Amniotic epithelial cell (primary cell): Measurements from ENCODE around the gene NHLRC2.
"Not testable (repeated sequence)": the region's sequence is repeated elsewhere in the genome, so short reads cannot be mapped to it uniquely, and the experiment has no call there.

Experiments used
- DNase-seq: peaks from one replicate; pipeline ENCODE4 v3.0.0-alpha.2; 2010; ENCODE audit warnings: low read depth

The NHLRC2 gene

GRCh38 chr10:113854013-113854760 is at the start of gene NHLRC2, which contains the start of gene DCLRE1A:
TSS of gene NHLRC2 (plus strand) at chr10:113854661. CDS start at chr10:113854873, 212 bp downstream.
TSS of gene DCLRE1A (minus strand) at chr10:113854082. CDS start at chr10:113853182, 900 bp downstream.
- DNase-seq, result peak; percentile 74

GRCh38 chr10:113806503-113806902 is 48.0 kb upstream of the NHLRC2 start:
- no peak for DNase-seq

GRCh38 chr10:113808168-113808567 is 46.3 kb upstream of the NHLRC2 start:
- no peak for DNase-seq

GRCh38 chr10:113814700-113815099 is 39.8 kb upstream of the NHLRC2 start:
- not testable (repeated sequence) for DNase-seq

GRCh38 chr10:113819989-113820388 is 34.5 kb upstream of the NHLRC2 start:
- no peak for DNase-seq

GRCh38 chr10:113820507-113820906 is 34.0 kb upstream of the NHLRC2 start:
- DNase-seq, result no peak

GRCh38 chr10:113821306-113821705 is 33.2 kb upstream of the NHLRC2 start:
- DNase-seq, result not testable (repeated sequence)

- DNase-seq, result no peak
Measured at GRCh38 chr10:113822174-113822573, 32.3 kb upstream of the NHLRC2 start.

- no peak for DNase-seq
Measured at GRCh38 chr10:113823389-113823788, 31.1 kb upstream of the NHLRC2 start.

- DNase-seq, result no peak
Measured at GRCh38 chr10:113825791-113826190, 28.7 kb upstream of the NHLRC2 start.

GRCh38 chr10:113828567-113828966 is 25.9 kb upstream of the NHLRC2 start:
- not testable (repeated sequence) for DNase-seq

- no peak for DNase-seq
Measured at GRCh38 chr10:113842171-113842570, 12.3 kb upstream of the NHLRC2 start.

GRCh38 chr10:113843972-113844485 is 10.4 kb upstream of the NHLRC2 start:
- DNase-seq, result no peak

- DNase-seq, result no peak
Measured at GRCh38 chr10:113846036-113846435, 8.4 kb upstream of the NHLRC2 start.

GRCh38 chr10:113849140-113849803 is 5.2 kb upstream of the NHLRC2 start:
- no peak for DNase-seq

- DNase-seq, result no peak
Measured at GRCh38 chr10:113849946-113850345, 4.5 kb upstream of the NHLRC2 start.

- DNase-seq, result no peak
Measured at GRCh38 chr10:113853578-113854012, 866 bp upstream of the NHLRC2 start.

- peak; percentile 37 for DNase-seq
Measured at GRCh38 chr10:113854761-113855588, 514 bp downstream of the NHLRC2 start.

- DNase-seq, result no peak
Measured at GRCh38 chr10:113856563-113856962, 2.1 kb downstream of the NHLRC2 start.

- DNase-seq, result no peak
Measured at GRCh38 chr10:113857210-113857609, 2.7 kb downstream of the NHLRC2 start.

- peak; percentile 77 for DNase-seq
Measured at GRCh38 chr10:113858541-113858940, 4.1 kb downstream of the NHLRC2 start.

- no peak for DNase-seq
Measured at GRCh38 chr10:113859261-113859660, 4.8 kb downstream of the NHLRC2 start.
